Stimulated activated CD4-positive, alpha-beta T cell treated with anti-CD3 and anti-CD28 coated beads, Interleukin-2, amount 100 ng/mL, for 48 hours (primary cell): ENCODE results near the gene MALSU1.

Experiments used
- DNase-seq, 2 donors: peaks; one replicate each; pipeline ENCODE4 v3.0.0-alpha.2; 2020

MALSU1 gene

DNA sequence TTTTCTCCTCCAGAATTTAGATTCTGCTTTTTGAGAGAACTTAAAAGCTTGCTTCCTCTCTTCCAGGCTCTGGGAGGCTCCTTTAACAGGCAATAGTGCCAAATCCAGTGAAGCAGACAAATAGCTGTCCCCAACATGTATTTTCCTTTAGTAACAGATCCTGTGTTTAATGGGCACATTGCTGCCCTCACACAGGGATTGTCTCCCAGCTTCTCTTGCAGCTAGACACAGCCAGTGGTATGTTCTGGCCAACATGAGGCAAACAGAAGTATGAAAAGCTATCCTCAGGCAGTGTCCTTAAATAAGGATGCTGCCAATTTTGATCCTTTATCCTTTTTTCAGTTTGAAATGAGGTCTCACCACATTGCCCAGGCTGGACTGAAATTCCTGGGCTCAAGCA, 38.2 kb downstream of the MALSU1 start:
- DNase-seq, result no peak

DNA sequence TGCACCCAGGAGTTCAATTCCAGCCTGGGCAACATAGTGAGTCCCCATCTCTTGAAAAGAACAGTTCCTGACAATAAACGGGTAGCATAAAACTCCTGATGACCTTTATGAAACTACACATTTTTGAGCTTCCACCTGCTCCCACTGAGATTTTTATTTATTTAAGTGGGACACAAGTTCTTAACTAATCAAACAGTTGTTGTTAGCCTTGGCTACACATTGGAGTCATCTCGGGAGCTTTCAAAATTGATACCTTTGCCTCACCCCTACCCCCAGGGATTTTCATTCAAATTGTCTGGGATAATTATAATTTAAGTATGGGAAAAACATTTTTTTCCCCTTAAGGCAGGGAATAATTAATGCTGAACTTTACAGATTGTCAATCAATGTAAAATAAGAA, 39.3 kb downstream of the MALSU1 start:
- no peak for DNase-seq

DNA sequence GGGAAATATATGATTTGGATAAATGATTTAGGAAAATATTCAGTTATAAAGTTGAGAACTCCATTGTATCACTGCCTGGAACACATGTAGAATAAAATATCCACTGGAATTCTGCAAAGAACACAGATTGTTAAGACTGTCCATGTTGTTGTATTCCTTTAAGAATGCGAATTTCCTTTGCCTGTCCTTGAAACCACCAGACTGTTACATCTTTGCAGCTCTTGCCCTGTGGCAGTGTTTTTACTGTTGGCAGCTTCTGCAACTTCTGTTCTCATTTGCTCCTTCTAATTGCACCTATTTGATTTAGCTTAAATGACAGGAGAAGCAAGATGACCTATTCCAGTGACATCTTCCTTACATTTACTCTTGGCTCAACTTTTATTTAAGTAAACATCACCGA, 39.7 kb downstream of the MALSU1 start:
- no peak for DNase-seq

DNA sequence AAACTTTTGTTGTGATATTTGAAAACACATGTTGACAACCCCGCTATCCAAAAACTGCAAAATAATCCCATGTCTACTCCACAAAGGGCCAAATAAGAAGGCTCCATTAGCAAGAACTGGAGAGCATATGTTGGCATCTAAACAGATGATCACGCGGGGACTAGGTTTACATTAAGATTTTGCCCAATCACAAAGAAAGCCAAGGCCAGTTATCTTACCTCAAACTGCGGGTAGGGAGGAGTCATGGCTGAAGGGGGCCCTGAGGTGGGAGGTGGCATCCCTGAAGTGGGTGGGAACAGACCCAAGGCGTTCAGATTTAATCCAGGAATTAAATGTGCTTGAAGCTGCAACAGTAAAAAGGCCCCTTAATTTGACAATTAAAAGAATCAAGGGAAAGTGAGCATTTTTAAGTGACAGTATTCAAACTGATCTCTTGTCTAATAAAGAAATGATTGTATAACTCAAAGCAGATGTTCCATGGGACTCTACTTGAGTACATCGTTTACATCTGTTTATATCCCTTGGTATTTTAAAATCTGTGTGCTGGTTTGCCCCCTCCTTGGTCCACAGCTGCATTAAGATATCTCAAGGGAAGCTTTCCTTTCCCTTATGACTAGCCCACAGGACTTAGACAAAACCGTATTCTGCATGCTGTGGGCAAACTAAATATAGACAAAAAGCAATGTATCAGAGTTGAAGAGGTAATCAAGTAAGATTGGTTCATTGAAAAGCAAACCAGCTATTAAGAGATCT, 42.9 kb downstream of the MALSU1 start:
- no peak for DNase-seq

DNA sequence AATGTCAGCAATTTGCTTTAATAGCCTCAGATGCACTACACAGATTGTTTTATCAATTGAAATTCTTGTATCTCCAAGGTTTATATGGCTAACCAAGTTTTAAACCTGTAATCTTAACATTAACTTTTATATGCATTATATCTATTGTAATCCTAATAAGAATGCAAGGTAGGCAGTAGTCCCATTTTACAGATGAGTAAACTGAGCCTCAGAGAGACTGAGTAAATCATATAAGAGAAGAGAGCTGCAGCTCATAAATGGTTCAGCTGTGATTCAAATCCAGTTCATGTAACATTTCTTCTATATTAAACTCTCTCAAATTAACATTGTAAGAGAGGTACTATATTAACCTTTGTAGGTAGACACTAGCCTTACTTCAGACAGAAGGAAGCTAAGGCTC, 44.0 kb downstream of the MALSU1 start:
- no peak for DNase-seq

DNA sequence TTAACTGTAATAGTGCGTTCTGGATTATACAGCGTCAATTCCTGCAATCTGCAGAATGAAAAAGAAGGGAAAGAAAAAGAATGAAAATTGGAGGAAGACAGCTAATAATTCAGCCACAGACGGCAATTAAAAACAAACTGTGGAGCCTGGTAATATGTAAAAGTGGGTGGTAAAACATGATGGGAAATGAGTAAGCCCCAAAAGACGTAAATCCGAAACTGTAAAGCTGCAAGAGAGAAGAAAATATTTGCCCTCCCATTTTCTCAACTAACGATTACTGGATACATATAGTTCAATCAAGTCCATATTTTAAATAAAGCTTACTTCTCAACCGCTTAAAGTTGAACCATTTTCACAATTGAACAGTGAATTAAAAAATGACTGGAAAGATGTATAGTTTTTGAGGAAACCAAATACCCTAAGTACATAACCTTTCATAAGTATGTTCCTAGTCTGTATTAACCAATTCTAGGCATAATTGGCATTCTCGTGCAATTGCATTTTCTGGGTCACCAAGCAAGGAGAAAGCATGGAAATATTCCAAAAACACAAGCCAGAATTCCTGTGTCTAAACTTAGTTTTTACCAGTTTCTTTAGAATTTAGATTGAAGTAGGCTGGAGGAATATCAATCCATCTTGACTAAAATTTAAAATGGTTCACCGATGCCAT, 44.8 kb downstream of the MALSU1 start:
- no peak for DNase-seq

DNA sequence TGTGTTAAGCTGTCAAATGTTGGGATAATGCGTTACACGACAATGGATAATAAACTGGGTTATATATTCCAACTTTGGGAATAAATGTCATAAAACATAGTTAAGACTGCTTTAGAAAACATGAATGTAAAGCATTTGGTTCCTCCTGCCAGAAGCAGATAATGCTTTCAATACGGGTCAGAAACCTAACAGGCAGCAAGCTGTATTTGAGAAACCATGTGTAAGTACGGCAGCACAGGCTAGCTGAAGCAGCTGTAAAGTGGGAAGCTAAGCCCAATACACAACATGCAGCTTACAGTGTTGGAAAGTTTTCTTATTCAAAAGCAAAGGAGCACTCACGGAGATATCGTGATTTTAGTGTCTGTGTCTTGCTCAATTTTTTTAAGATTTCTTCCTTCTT, 46.5 kb downstream of the MALSU1 start:
- no peak for DNase-seq

DNA sequence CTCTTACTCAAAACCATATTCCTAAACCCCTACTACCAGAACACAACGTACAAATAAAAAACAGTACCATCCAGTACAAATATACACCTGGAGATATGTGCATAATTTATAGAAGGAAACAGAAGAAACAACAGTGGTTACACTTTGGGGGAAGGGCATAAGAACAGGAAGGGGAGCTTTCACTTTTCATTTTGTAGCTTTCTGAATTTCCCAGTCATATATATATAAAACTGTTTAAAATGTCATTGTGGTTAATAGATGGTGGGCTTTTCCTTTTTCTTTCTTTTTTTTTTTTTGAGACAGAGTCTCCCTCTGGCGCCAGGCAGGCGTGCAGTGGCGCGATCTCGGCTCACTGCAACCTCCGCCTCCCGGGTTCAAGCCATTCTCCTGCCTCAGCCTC, 47.2 kb downstream of the MALSU1 start:
- no peak for DNase-seq

DNA sequence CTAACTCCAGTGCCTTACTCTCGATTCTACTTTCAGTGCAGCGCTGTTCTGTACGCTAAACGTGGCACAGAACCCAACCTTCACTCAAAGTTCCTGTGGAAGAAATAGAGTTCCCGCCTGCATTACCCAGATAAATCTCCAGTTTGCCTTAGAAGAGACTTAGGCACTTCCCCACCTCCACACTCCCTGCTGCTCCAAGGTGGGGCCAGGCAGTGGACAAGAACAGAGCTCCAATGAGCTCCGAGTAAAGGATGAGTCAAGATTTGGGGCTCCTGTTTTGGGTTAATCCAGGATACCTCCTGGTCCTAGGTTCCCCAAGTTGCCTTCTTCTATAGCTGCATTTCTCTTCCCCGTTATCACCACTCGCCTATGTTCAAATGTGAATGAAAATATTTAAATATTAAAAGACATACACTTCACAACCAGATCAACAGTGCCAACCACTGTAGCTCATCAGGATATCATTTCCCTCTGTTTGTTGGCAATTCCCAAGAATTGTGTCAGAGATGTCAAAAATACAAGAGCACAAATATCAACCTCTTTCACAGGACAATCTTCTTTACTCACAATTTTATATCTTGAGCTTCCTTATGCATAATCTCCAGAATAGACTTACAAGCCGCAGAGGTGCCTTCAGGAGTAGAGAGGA, 48.0 kb downstream of the MALSU1 start:
- DNase-seq, result no peak

DNA sequence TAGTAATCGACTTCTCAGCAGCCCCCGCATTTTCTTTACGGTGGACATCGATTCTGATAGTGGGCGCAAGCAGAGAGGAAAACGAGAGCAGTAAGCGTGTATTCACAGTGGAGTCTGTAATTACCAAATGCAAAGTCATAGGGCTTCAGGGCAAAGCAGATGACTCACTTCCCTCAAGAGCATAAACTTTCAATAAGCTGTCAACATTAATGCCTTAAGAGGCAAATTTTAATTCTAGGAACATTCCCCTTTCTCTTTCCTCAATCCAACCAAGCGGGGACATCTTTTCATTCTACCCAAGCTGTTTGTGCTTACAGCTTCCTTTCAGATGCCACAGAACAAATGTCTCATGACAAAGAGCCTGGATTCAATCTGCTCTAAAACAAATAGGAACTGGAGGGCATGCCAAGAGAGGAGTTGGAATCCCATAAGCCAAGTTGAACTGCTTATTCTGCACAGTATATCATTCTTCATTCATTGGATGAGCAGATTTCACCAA, 48.6 kb downstream of the MALSU1 start:
- DNase-seq, result no peak

DNA sequence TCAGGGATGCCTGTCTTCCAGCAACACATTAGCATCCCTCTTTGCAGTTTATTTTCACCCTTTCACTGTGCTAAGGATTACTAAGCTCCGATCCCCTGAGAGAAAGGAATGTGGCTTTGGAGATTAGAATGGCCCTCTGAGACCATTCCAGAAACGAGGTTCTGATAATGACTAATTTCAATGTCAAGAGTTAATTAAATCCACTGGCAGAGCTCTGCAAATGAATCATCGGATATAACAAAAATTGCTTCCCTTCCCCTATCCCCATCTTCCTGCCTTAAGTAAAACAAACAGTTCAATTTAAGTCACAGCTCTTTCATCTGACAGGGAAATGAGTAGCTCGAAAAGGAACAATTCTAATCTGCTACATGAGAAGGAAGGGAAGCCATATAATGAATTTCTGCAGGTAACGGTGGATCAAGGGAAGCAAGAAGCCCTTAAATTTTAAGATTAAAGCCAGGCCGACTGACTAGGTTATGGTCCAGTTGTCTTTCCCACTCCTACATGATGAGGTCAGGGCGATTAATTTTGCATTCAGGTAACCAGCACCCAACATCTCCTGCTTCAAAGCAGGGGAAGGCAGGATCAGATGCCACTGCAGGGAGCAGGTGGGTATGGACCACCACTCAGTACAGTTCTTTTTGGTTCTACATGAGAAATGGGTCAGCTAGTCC, 50.5 kb downstream of the MALSU1 start:
- no peak for DNase-seq

DNA sequence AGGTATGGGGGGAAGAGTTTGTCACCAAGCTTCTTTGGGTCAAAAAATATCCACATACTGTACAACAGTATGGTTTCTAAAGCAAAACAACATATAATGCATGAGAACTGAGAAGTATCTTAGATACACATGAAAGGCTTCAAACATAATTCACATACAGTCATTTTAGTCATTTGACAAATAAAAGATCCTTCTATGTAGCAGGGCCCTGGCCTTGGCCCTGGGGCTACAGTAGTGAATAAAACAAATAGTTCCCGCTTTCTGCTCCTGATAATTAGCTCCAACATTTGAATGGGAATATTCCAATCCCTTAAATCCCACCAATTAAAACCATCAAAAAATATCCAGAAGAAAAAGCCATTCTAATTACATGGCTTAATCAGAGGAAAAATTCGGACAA, 51.3 kb downstream of the MALSU1 start:
- DNase-seq, result no peak

DNA sequence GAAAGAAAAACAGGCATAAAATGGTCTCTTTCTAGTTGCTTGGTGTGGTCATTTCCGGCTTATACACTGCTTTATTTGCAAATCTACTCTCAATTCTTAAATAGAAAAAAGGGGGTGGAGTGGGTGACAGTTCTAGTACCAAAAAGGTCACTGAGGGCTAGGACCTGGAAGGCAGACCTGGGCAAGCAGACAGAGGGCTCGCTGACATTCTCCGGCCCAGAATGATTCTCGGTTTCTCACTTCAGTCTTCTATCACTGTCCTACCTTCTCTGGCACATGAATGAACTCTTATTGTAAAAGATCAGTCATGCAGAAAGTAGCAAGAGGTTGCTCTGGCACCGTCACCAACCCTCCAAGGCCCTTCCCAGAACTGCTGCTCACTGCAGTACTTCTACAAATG, 54.0 kb downstream of the MALSU1 start:
- DNase-seq, result no peak

DNA sequence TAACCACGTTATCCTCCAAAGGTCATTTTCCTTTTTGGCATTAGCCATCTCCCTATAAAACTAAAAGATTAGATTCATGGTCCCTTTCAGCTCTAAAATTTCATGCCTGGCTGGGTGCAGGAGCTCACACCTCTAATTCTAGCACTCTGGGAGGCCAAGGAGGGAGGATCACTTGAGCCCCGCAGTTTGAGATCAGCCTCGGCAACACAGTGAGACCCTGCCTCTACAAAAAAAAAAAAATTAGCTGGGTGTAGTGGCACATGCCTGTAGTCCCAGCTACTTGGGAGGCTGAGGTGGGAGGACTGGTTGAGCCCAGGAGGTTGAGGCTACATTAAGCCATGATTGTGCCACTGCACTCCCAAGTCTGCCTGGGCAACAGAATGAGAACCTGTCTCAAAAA, 57.0 kb downstream of the MALSU1 start:
- DNase-seq, result no peak

DNA sequence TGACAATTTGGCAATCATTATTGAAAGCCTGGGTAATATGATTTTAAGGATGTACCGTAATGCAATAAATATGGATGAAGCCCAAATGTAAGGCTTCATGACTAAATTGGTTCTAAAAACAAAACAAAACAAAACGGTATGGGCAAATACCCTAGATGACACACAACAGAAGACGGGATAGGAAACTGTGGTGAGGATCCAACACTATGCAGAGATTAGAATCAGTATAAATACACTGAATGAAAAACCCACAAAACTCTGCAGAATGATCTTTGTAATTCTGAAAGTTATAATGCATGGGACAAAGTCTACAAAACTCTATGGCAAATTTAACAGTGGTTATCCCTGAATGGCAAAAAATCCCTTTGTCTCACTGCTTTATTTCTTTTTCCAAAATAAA, 57.6 kb downstream of the MALSU1 start:
- DNase-seq, result no peak

DNA sequence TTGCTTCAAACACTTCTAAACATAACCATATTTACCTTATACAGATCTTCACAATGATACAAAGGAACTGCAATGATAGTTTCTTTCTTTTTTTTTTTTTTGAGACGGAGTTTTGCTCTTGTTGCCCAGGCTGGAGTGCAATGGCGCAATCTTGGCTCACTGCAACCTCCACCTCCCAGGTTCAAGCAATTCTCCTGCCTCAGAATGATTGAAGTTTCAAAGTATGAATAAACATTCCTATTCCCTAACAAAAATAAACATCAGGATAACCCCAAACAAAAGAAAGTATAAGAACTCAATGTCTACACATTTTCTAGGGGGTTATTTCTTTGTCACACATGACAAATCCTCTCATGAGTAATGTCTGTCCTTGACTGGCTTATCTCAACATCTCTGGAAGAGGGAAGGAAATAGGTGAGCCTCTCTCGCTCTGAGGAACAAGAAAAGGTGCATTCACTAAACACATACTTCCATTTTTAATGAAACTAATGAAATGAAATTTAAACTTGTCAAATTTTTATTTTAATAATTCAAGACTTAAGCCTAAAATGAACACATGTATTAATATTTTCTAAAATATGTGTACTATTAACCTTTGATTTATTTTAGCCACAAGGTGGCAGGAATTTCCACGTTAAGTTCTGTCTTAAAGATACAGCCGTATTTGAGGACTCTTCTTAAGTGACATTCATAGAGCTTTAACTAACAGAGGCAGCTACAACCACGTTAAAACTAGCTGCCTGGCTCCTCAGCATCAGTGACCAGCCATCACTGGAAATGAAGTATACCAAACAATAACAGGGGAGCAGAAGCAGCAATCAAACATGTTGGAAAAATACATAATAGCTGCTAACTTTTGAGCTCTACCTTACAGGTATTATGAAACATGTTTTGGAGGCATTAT, 58.3 kb downstream of the MALSU1 start:
- DNase-seq, result no peak

DNA sequence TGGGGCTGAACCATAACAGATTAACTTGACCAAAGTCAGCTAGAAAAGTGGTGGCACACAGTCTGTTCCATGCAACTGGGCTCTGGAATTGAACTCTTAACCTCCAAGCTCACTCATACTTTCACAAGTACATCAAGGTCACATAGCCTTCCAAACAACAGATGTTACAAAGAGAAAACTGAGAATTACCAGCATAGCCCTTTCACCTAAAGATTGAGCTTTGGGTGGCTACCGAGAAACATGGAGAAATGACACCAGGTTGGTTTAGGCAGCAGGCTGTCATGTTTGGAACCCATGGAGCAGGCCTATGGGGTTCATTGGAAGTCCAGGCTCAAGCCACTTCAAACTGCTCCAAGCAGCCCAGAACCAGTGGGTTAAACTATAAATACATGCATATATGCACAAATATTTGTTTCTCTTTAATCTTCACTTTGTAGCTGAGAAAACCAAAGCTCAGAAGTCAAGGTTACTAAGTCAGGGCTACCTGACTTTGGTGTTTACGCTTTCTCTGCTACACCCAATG, 59.1 kb downstream of the MALSU1 start:
- no peak for DNase-seq
